Stimulated activated CD8-positive, alpha-beta memory T cell treated with anti-CD3 and anti-CD28 coated beads, Interleukin-15, amount 100 ng/mL, for 1 hour (primary cell): ENCODE data around the gene AKAP13.

Source experiments
- DNase-seq: peaks from one replicate; pipeline ENCODE4 v3.0.0-alpha.2; 2020; ENCODE audit warnings: low read depth

Gene AKAP13

DNA sequence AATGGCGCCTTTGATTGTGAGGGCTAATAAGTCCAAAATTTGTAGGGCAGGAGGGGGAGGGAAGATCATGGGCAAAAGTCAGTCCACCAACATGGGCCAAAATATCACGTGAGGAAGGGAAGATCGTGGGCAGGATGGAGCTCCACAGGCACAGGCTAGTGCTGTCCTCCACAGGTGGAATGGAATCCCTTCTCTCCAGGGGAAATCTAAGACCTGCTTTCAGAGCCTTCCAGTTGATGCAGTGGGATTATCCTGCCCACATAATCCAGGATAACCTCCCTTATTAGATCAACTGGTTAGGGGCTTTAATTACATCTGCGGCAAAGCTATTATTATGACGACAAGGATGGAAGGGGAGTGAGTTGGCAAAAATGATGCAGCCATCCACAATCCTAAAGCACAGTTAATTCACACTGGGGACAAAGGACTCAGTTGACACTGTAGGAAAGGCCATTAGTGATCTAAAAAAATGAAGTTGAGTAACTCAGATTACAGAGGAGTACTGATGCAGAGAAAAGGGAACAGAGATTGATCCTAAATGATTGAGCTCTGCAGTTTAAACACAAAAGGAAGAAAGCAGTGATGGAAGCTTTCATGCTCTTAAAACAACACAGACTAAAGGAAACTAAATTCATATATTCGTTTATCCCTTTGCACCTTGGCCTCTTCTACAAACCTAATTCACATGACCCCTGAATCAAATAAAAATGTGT lies 159.8 kb downstream of the AKAP13 start:
- no peak for DNase-seq

DNA sequence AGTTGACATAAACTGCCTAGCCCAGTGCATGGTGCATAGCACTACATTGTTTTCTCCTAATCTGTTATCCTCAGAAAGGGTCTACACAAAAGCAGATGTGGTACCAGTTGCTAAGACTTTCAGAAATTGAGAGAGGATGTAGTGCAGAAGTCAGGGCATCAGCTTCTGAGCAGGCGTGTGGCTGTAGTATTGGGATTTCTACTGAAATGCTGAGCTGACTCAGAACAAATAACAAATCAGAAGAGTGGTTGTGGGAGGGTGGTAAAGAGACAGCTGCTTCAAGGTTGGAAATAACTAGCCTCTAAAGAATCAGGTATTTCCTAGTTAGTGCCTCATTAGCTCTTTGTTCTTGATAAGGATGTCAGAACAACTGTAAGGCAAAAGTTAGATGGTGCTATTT lies 161.3 kb downstream of the AKAP13 start:
- DNase-seq, result no peak

DNA sequence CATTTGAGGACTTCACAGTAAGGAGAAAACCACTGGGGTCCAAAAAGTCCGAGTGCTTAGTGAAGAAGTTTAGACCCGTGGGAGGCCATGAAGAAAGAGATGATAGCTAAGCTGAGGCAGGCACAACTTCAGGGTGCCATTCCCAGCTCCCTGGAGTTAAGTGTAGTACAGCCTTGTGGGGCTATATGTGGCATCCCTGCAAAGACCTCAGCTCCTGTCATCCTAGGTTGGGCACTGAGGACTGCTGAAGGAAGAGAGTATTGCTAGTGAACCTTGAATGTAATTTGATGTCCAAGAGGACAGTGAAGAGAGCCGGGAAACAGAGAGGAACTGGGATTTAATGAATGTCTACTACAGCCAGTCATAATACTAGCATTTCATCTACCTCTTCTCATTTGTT lies 162.1 kb downstream of the AKAP13 start:
- no peak for DNase-seq

GRCh38 chr15:85542895-85543331 lies 162.5 kb downstream of the AKAP13 start:
- no peak for DNase-seq

DNA sequence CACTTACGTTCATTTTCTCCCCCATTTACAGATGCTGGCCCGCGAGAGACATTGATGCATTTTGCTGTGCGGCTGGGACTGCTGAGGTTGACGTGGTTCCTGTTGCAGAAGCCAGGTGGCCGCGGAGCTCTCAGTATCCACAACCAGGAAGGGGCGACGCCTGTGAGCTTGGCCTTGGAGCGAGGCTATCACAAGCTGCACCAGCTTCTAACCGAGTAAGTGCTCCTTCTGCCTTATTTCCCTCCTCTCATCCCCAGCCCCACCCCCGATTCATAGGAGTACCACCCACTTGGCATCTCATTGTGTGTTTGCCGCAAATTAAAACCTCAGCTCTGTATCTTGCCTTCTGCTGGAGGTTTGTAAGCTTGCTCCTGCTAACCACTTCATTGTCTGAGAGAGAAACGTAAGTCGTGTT lies 163.3 kb downstream of the AKAP13 start:
- DNase-seq, result peak; percentile 0

DNA sequence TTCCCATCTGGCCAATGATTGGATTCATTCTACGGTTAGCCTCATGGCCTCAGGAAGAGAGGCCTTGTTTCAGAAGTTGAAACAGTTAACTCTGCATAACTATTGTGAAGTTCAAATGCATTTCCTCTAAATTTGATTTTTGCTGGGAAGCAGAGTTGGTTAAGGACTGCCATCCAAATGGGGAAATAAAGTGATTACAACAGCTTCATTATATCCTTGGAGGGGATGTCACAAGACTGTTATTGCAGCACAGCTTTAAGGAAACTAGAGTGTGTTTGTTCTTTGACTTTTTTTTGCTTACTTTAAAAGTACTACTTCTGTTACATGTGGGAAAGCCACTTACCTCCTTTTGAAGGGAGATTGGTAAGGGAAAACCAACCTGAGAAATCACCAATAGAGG lies 164.8 kb downstream of the AKAP13 start:
- no peak for DNase-seq

- DNase-seq, result no peak
These were observed 165.3 kb downstream of the AKAP13 start for GRCh38 chr15:85545752-85546151.

- no peak for DNase-seq
These were observed 167.0 kb downstream of the AKAP13 start for GRCh38 chr15:85547386-85547785.

DNA sequence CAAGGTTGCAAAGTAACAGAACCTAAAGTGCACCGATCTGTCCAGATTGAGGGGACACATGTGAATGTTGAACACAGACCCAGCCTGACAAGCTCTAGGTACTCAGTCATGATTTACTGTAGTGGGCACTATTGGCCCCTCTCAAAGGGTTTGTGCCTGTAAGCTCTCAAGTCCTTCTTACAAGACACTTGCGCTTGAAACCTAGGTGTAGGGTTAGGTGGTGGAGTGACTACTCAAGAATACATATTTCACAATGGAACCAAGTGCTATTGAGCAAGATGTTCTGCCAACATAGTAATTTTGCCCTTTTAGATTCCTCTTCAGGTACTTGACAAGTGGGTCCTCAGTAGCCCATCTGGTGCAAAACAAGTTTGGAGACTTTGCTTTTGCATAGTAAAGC lies 169.9 kb downstream of the AKAP13 start:
- DNase-seq, result no peak

GRCh38 chr15:85551221-85551832 lies 170.9 kb downstream of the AKAP13 start:
- DNase-seq, result no peak

DNA sequence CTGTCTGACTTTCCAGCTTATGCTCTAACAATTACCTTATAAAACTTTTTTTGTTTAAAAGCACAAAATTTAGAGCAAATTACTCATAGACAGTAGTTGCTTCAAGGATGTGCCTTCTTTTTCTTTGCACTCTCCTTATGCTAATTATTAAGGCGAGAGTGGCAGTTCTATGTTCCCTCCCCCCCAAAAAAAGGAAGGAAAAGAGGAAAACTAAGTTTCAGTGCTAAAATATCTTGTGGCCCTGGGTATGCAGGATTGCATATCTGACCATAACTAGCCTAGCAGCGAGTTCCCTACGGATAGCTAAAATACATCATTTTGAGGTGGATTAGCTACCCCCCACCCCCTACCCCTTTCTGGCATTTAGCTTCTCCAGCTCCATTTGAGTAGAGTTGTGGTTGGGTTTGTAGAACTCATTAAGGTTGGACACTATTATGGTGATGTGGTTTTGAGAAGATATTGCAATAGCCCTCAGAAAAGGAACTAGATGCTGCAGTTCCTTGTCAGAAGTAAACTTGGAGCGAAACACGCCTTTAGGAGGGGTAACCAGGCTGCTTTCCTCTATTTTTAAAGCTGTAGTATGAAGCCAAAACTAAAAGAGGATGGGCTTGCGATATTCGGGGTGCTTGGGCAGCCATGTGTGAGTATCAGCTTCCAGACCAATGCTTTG lies 174.6 kb downstream of the AKAP13 start:
- no peak for DNase-seq

GRCh38 chr15:85555875-85556617 lies 175.6 kb downstream of the AKAP13 start:
- DNase-seq, result no peak

DNA sequence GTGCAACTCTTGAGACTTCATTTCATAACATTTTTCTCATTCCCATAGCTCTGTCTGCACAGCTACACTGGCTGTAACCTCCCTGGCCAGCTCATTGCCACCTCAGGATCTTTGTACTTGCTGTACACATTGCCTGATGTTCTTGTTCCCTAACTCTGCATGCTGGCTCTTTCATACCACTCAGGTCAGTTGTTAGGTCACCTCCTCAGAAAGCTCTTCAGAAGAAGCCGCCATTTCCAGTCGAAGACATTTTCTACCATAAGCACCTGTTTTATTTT lies 176.2 kb downstream of the AKAP13 start:
- DNase-seq, result no peak

GRCh38 chr15:85557385-85557784 lies 177.0 kb downstream of the AKAP13 start:
- no peak for DNase-seq

GRCh38 chr15:85558848-85559247 lies 178.4 kb downstream of the AKAP13 start:
- no peak for DNase-seq

- no peak for DNase-seq
These were observed 179.1 kb downstream of the AKAP13 start for GRCh38 chr15:85559530-85559929.

- no peak for DNase-seq
These were observed 182.4 kb downstream of the AKAP13 start for GRCh38 chr15:85562824-85563223.

DNA sequence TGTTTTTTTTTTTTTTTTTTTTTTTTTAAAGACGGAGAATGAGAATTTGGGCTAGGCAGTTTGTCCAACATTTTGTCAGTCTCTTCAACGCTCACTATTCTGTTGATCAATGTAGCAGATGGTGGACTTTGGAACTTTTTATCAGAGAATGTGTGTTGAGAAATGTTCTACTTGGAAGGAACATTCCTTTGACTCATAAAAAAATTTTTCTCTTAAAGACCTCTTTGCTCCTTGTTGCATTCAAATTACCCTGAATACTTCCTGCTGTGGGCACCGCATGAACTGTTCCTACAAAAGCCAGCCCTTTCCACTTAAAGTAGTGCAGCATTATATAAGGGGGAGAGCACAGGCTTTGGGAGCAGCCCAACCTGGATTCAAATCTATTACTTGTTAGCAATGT lies 182.9 kb downstream of the AKAP13 start:
- no peak for DNase-seq

- no peak for DNase-seq
These were observed 183.3 kb downstream of the AKAP13 start for GRCh38 chr15:85563731-85564130.

DNA sequence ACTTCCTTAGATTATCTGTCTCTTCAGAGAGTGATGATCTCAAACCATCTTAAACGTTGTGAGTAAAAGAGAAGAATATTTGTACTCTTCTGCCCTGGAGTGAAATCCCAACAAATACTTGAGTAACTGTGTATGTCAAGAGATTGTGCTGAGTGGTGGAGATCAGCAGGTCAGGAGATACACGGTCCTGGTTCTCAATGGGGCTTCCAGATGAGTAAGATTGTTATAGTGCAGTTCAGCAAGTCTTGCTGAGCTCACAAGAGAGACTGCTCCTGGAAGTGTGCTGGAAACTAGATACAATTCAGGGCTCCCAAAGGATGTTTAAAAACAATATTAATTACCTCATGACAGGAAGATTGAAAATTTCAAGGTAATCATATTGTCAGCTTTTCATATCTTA lies 184.3 kb downstream of the AKAP13 start:
- DNase-seq, result no peak

- DNase-seq, result no peak
These were observed 187.9 kb downstream of the AKAP13 start for GRCh38 chr15:85568261-85568808.

GRCh38 chr15:85570336-85570735 lies 189.9 kb downstream of the AKAP13 start:
- no peak for DNase-seq

DNA sequence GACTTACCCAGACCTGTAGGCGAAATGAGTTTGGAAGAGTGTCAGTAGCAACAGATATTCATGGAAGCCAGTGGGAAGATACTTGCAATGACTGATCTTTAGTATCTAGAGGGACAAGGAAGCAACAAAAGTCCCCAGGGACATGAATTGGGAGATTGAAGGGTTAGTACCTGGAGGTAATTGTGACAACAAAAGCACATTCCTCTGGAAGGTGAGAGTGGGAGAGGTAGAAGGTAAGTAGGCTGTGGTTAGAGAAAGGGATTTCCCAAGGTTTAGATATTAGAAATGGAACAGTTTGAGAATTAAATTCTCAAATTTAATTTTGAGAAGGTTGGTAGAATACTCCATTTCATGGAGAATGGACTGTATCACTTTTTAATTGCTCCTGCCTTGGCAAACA lies 191.4 kb downstream of the AKAP13 start:
- no peak for DNase-seq
